CD4-positive, alpha-beta memory T cell (primary cell): Measurements from ENCODE around the gene RXFP4. TPM values are rescaled to one million over a fixed set of nuclear protein-coding genes. Genes with fewer than 3 reads are reported as not detected.

Experiments
- CTCF ChIA-PET: fragments of 350-600 bp; sonication (Branson Sonifier 250); formaldehyde crosslinking; loops from one replicate; lab custom pipeline; 2021; ENCODE audit warnings: inconsistent platforms; ENCODE audit not compliant: partially characterized antibody; lab: Charles Lee
- POLR2A ChIA-PET: fragments of 350-600 bp; sonication (Branson Sonifier 250); formaldehyde crosslinking; loops from one replicate; lab custom pipeline; 2021; ENCODE audit not compliant: partially characterized antibody; lab: Charles Lee
- DNase-seq, 5 donors: peaks; one replicate each; pipeline versions ENCODE4 v3.0.0 to v3.0.0-alpha.2; 2020 to 2022; ENCODE audit warnings: mixed read lengths in 1 of 5
- H3K27ac ChIP-seq: one replicate; pipeline ENCODE4 v1.7.0; 2013; ENCODE audit warnings: low read depth, low read length
- H3K27me3 ChIP-seq: 2 replicates; pipeline ENCODE4 v1.7.0; 2013; ENCODE audit warnings: mild to moderate bottlenecking, low read length, moderate library complexity; ENCODE audit not compliant: insufficient read depth
- H3K36me3 ChIP-seq: 2 replicates; pipeline ENCODE4 v1.7.0; 2013; ENCODE audit warnings: mild to moderate bottlenecking, low read length, moderate library complexity; ENCODE audit not compliant: insufficient read depth
- H3K4me1 ChIP-seq: 2 replicates; pipeline ENCODE4 v1.7.0; 2013; ENCODE audit warnings: mild to moderate bottlenecking, low read length, moderate library complexity; ENCODE audit not compliant: insufficient read depth
- H3K4me3 ChIP-seq, 2 donors: one replicate each; pipeline ENCODE4 v1.7.0; 2013; ENCODE audit warnings: low read length in 2 of 2, mild to moderate bottlenecking in 1 of 2
- H3K9me3 ChIP-seq, 2 donors: one replicate each; pipeline ENCODE4 v1.7.0; 2013; ENCODE audit warnings: low read length in 2 of 2, control low read depth in 1 of 2; ENCODE audit not compliant: control insufficient read depth in 1 of 2
- H3K27ac Mint-ChIP-seq, 7 donors: one replicate each; pipeline ENCODE4 v1.8.0; 2020 to 2021; ENCODE audit warnings: mixed read lengths in 7 of 7, mild to moderate bottlenecking in 6 of 7, inconsistent platforms in 3 of 7, moderate library complexity in 3 of 7
- H3K27me3 Mint-ChIP-seq, 2 donors: one replicate each; pipeline ENCODE4 v1.8.0; 2020 to 2021; ENCODE audit warnings: mixed read lengths in 2 of 2
- H3K36me3 Mint-ChIP-seq, 2 donors: one replicate each; pipeline ENCODE4 v1.8.0; 2020 to 2021; ENCODE audit warnings: mixed read lengths in 2 of 2, inconsistent platforms in 1 of 2, mild to moderate bottlenecking in 1 of 2
- H3K4me1 Mint-ChIP-seq, 4 donors: one replicate each; pipeline ENCODE4 v1.8.0; 2020 to 2021; ENCODE audit warnings: mixed read lengths in 4 of 4, mild to moderate bottlenecking in 1 of 4
- H3K4me3 Mint-ChIP-seq, 8 donors: one replicate each; pipeline ENCODE4 v1.8.0; 2020 to 2021; ENCODE audit warnings: mixed read lengths in 8 of 8, mild to moderate bottlenecking in 7 of 8, moderate library complexity in 6 of 8, inconsistent platforms in 3 of 8
- H3K9me3 Mint-ChIP-seq, 8 donors: one replicate each; pipeline ENCODE4 v1.8.0; 2020 to 2021; ENCODE audit warnings: mixed read lengths in 8 of 8, mild to moderate bottlenecking in 5 of 8, inconsistent platforms in 3 of 8, moderate library complexity in 1 of 8
- intact Hi-C: fragments of 100-400 bp; cut with micrococcal nuclease; formaldehyde crosslinking; loops from one replicate; pipeline ENCODE4 v1.15.1; 2023
- polyA plus RNA-seq, 2 donors: library from polyadenylated mRNA; unstranded; fragments of 300-500 nt; fragmentation: Illumina TruSeq; gene quantifications; one replicate each; pipeline ENCODE4 v1.2.3, GENCODE V29; 2021
- total RNA-seq, 2 experiments: library from RNA; stranded (reverse); gene quantifications; one replicate each; pipeline ENCODE4 v1.2.3, GENCODE V29; 2021

Gene RXFP4
- total and polyA plus RNA-seq, 4 experiments from 2014 or later = 0.91 TPM; not detected in 3

DNA sequence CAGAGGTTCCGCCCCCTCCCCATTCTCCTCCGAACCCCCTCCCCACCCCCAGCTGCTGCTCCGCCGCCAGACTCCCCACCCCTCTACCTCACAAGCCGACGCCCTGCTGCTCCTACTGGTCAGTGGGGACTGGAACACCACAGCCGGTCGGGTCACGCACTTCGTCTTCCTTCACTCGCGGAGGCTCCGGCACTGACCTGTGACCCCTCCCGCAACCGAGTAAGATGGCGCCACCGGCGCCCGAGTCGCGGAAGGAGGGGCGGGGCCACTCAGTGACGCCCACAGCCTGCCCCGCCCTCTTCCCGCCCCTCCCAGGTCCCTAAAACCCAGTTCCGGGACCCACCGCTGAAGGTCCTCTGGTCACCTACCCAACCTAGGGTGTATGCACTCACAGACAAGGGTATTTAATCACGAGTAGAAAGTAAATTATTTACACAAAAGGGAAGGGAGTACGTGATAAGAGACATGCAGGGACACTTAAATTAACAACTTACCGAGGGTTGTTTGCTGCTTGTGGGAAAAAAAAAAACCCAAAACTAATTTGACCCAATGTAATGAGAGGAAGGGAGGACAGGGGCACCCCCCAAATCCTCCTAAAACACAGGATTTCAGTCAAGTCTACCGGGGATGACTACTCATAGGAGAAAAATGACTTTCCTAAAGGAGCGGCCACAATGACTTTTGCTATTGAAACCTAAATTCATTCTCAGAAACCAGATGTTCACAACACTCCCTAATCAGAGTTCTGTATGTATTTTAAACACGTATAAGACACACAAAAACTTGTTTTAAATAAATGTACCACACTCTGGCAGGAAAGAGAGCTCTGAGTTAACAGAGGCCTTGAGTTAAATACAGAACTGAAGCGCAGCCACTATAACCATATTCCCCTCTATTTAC lies 30.0 kb upstream of the RXFP4 start, which contains the start of gene RIT1:
Gene RIT1, minus strand, starts transcription at position 194 of the 900 bp plus-strand sequence. CDS start 588 bp downstream, outside the sequence.
- Histone ChIP-seq H3K4me3 (peak within 1 kb of the TSS; percentile 85 to 86), H3K36me3 (peaks cover 30% of the 10 kb centered on the region), H3K9me3 (no peaks in the 10 kb centered on the region), H3K27me3 (no peaks in the 10 kb centered on the region), H3K27ac (peak within 1 kb of the TSS; percentile 79), H3K4me1 (peaks cover 21% of the 10 kb centered on the region)
- H3K4me3 Mint-ChIP-seq = peak within 1 kb of the TSS; percentile 92 to 99 (median 98)
- H3K4me1 Mint-ChIP-seq = peaks cover 16 to 28% (median 21%) of the 10 kb centered on the region in 4 donors
- ChIA-PET POLR2A (interaction anchor here (0.7 to 1.2 kb wide), 2 partner anchors 19 to 67 kb away, joined by 3 to 4 read pairs; partner anchors contain the start of gene ARHGEF2), CTCF (no interaction called here)
- peaks cover 18 to 69% of the 10 kb centered on the region in 2 donors for H3K36me3 Mint-ChIP-seq
- no peaks in the 10 kb centered on the region for H3K27me3 Mint-ChIP-seq
- DNase-seq = peak; percentile 78 to 87 (median 80)
- H3K9me3 Mint-ChIP-seq = no peaks in the 10 kb centered on the region
- intact Hi-C loops = loop anchor here (1.0 to 2.0 kb wide), 4 partner anchors 23 to 143 kb away; partner anchors contain the start of genes ARHGEF2, KHDC4, LAMTOR2 and SYT11
- H3K27ac Mint-ChIP-seq = peak within 1 kb of the TSS; percentile 86 to 99 (median 98)

DNA sequence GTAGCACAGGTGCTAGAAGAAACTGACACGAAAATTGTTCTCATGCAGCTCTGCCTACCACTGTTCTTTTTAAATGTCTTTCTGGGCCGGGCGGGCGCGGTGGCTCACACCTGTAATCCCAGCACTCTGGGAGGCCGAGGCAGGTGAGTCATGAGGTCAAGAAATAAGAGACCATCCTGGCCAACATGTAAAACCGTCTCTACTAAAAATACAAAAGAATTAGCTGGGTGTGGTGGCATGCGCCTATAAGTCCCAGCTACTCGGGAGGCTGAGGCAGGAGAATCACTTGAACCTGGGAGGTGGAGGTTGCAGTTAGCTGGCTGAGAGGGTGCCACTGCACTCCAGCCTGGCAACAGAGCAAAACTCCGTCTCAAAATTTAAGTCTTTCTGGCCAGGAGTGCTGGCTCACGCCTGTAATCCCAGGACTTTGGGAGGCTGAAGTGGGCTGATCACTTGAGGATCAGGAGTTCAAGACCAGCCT lies 29.3 kb upstream of the RXFP4 start:
- intact Hi-C loops = no loop called here
- Histone ChIP-seq H3K9me3 (no peaks in the 10 kb centered on the region), H3K36me3 (peaks cover 33% of the 10 kb centered on the region), H3K4me1 (peaks cover 21% of the 10 kb centered on the region), H3K27me3 (no peaks in the 10 kb centered on the region), H3K27ac (peak overlapping the region; percentile 79), H3K4me3 (no peak overlapping the region)
- Mint-ChIP-seq H3K27ac (peak overlapping the region; percentile 86 to 99 (median 98)), H3K4me3 (peak overlapping the region; percentile 44 to 99 (median 96)), H3K36me3 (peaks cover 25 to 76% of the 10 kb centered on the region in 2 donors), H3K4me1 (peaks cover 16 to 28% (median 21%) of the 10 kb centered on the region in 4 donors), H3K9me3 (no peaks in the 10 kb centered on the region), H3K27me3 (no peaks in the 10 kb centered on the region)
- ChIA-PET CTCF (no interaction called here), POLR2A (interaction anchor here (0.7 to 1.2 kb wide), 2 partner anchors 18 to 66 kb away, joined by 3 to 4 read pairs; partner anchors contain the start of gene ARHGEF2)
- DNase-seq = no peak

DNA sequence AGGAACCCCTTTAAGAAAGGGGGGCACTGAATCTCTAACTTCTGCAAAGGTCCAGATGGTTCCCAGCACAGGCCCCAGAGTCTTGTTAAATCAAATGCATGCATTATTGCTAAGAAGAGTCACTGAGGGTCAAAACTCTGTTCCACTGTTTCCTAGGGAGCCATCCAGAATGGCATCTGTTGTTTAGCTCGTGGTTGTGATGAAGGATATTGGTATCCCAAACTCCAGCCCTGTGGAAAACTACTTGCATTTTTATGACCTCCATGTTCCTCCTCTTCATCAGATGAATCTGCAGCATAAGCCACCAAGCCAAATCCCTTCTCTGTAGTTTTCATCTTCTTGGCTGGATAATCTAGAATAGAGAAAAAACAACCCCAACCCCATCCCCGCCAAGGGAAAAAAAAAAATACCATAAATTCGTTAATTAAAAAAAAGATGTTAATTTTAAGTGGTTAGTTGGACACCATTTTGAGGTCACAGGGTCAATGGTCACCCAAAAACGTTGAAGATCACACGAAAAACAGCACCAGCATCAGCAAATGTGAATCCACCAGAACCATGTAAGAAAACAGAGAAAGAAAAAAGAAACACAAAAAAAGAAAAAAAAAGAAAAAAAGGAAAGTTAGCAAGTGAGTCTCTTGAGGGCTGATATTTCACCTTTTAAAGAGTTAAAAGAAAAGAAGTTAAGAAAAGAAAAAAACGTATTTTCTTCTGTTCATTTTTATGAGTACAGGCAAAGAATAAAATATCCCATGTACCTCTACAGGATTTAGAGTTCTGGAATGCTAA lies 27.3 kb upstream of the RXFP4 start:
- Histone ChIP-seq H3K9me3 (no peaks in the 10 kb centered on the region), H3K27ac (no peak overlapping the region), H3K27me3 (no peaks in the 10 kb centered on the region), H3K4me3 (no peak overlapping the region), H3K4me1 (peaks cover 21% of the 10 kb centered on the region), H3K36me3 (peaks cover 49% of the 10 kb centered on the region)
- ChIA-PET POLR2A (interaction anchor here (1.3 kb wide), 1 partner anchor 19 kb away, joined by 11 read pairs; the partner anchor contains the start of gene KHDC4), CTCF (no interaction called here)
- peaks cover 16 to 24% (median 20%) of the 10 kb centered on the region in 4 donors for H3K4me1 Mint-ChIP-seq
- H3K4me3 Mint-ChIP-seq = no peak overlapping the region
- no peaks in the 10 kb centered on the region for H3K9me3 Mint-ChIP-seq
- no peak for DNase-seq
- H3K27ac Mint-ChIP-seq = peak overlapping the region in 3 of 7 donors; percentile 42 to 66 (median 64)
- no peaks in the 10 kb centered on the region for H3K27me3 Mint-ChIP-seq
- intact Hi-C loops = no loop called here
- peaks cover 36 to 79% of the 10 kb centered on the region in 2 donors for H3K36me3 Mint-ChIP-seq

DNA sequence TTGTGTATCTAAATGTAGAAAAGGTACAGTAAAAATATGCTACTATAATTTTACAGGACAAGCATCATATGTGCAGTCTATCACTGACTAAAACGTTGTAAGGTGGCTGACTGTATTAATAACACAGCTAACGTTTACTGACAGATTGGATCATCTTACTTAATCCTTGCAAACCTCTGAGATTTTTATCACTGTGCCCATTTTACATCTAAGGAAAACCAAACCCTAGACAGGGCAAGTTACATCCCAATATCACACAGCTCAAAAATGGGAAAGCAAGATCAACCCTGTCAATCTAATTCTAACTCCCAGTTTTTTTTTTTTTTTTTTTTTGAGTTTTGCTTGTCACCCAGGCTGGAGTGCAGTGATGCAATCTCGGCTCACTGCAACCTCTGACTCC lies 22.8 kb upstream of the RXFP4 start:
- H3K4me3 ChIP-seq = no peak overlapping the region
- H3K9me3 ChIP-seq = no peaks in the 10 kb centered on the region
- intact Hi-C loops = no loop called here
- Mint-ChIP-seq H3K4me1 (peaks cover 0 to 2% (median 0%) of the 10 kb centered on the region in 4 donors), H3K4me3 (no peak overlapping the region), H3K27ac (no peak overlapping the region), H3K36me3 (peaks cover 53 to 80% of the 10 kb centered on the region in 2 donors), H3K27me3 (no peaks in the 10 kb centered on the region), H3K9me3 (no peaks in the 10 kb centered on the region)
- no peaks in the 10 kb centered on the region for H3K27me3 ChIP-seq
- H3K27ac ChIP-seq = no peak overlapping the region
- ChIA-PET CTCF (interaction anchor here (0.7 kb wide), 1 partner anchor 13 kb away, joined by 3 read pairs; no protein-coding TSS in a partner anchor), POLR2A (interaction anchor here (0.9 to 3.0 kb wide), 3 partner anchors 14 to 88 kb away, joined by 4 to 10 read pairs (median 4); partner anchors contain the start of gene KHDC4)
- H3K4me1 ChIP-seq = no peaks in the 10 kb centered on the region
- H3K36me3 ChIP-seq = peaks cover 79% of the 10 kb centered on the region
- no peak for DNase-seq

DNA sequence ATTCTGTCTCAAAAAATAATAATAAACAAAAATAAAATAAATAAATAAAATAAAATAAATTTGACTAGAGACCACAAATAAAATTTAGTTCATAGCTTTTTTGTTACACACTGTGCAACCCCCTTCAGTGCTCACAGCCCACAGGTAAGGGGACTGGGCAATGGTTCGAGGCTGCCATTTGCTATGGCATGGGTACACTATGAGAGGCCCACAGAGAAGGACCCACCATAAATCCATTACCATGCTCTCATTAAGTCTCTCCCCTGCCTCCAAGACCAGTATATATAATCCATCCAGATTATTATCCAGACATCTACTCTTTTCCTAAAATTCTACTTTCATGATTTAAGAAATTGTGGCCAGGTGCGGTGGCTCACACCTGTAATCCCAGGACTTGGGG lies 21.6 kb upstream of the RXFP4 start:
- DNase-seq = no peak
- H3K27ac ChIP-seq = no peak overlapping the region
- H3K4me3 ChIP-seq = no peak overlapping the region
- no peaks in the 10 kb centered on the region for H3K9me3 Mint-ChIP-seq
- CTCF ChIA-PET = no interaction called here
- intact Hi-C loops = no loop called here
- H3K4me1 ChIP-seq = no peaks in the 10 kb centered on the region
- no peak overlapping the region for H3K27ac Mint-ChIP-seq
- no peaks in the 10 kb centered on the region for H3K27me3 Mint-ChIP-seq
- H3K9me3 ChIP-seq = no peaks in the 10 kb centered on the region
- peaks cover 49 to 73% of the 10 kb centered on the region in 2 donors for H3K36me3 Mint-ChIP-seq
- POLR2A ChIA-PET = interaction anchor here (0.6 kb wide), 1 partner anchor 10 kb away, joined by 3 read pairs; no protein-coding TSS in a partner anchor
- peaks cover 0 to 2% (median 0%) of the 10 kb centered on the region in 4 donors for H3K4me1 Mint-ChIP-seq
- H3K27me3 ChIP-seq = no peaks in the 10 kb centered on the region
- no peak overlapping the region for H3K4me3 Mint-ChIP-seq
- peaks cover 75% of the 10 kb centered on the region for H3K36me3 ChIP-seq

DNA sequence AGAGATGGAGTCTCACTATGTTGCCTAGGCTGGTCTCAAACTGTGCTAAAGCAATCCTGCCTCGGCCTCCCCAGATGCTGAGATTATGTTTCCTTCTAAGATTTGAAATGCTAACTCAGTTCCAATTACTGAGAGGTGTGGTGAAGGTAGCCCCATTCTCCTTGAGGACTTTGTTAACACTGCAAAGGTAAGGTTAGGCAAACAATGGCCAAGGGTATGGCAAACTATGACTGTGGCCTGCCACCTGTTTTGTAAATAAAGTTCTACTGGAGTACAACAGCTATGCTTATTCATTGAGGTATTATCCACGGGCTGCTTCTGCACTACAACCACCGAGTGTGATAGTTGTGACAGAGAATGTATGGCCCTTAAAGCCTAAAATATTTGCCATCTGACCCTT lies 20.7 kb upstream of the RXFP4 start:
- Histone ChIP-seq H3K36me3 (peaks cover 81% of the 10 kb centered on the region), H3K27ac (no peak overlapping the region), H3K4me1 (no peaks in the 10 kb centered on the region), H3K9me3 (no peaks in the 10 kb centered on the region), H3K27me3 (no peaks in the 10 kb centered on the region), H3K4me3 (no peak overlapping the region)
- Mint-ChIP-seq H3K4me1 (peaks cover 0 to 2% (median 0%) of the 10 kb centered on the region in 4 donors), H3K4me3 (no peak overlapping the region), H3K36me3 (peaks cover 52 to 72% of the 10 kb centered on the region in 2 donors), H3K27ac (peak overlapping the region in 1 of 7 donors; percentile 29), H3K9me3 (no peaks in the 10 kb centered on the region), H3K27me3 (no peaks in the 10 kb centered on the region)
- intact Hi-C loops = no loop called here
- ChIA-PET CTCF (interaction anchor here (1.1 kb wide), 1 partner anchor 87 kb away, joined by 4 read pairs; no protein-coding TSS in a partner anchor), POLR2A (interaction anchor here (3.7 kb wide), 1 partner anchor 11 kb away, joined by 11 read pairs; no protein-coding TSS in a partner anchor)
- DNase-seq = no peak
